Upper lobe of left lung (tissue), 6 donors: ENCODE results near the gene SOCS7. TPM values are rescaled to one million over a fixed set of nuclear protein-coding genes. Genes with fewer than 3 reads are reported as not detected.

ENCODE experiments used
- ATAC-seq, 2 donors: fragments of 200-7000 bp; cut with Tn5 transposase; one replicate each; pipeline ENCODE4 v1.9.1; 2022; ENCODE audit warnings: mild to moderate bottlenecking in 2 of 2, moderate library complexity in 2 of 2; ENCODE audit not compliant: low FRiP score in 2 of 2
- DNase-seq, 2 donors: peaks; one replicate each; pipeline ENCODE4 v3.0.0-alpha.2; 2019 to 2020
- H3K27ac ChIP-seq, 4 donors: fragments of 200-600 bp; sonication (generic); one replicate each; pipeline ENCODE4 v1.5.1; 2016 to 2019
- H3K27me3 ChIP-seq, 4 donors: fragments of 200-600 bp; sonication (generic); one replicate each; pipeline ENCODE4 v1.5.1; 2017 to 2019
- H3K36me3 ChIP-seq, 4 donors: fragments of 200-600 bp; sonication (generic); one replicate each; pipeline ENCODE4 v1.5.1; 2016 to 2019
- H3K4me1 ChIP-seq, 4 donors: fragments of 200-600 bp; sonication (generic); one replicate each; pipeline ENCODE4 v1.5.1; 2018 to 2019
- H3K4me3 ChIP-seq, 4 donors: fragments of 200-600 bp; sonication (generic); one replicate each; pipeline ENCODE4 v1.5.1; 2017 to 2019; ENCODE audit warnings: mild to moderate bottlenecking in 2 of 4, moderate library complexity in 1 of 4
- H3K9me3 ChIP-seq, 4 donors: fragments of 200-600 bp; sonication (generic); one replicate each; pipeline ENCODE4 v1.5.1; 2018 to 2019
- CTCF ChIP-seq, 6 experiments: fragments of 450-650 bp in 4 of 6; fragments of 200-600 bp in 2 of 6; sonication (generic) in 2 of 6; IDR thresholded peaks; one replicate each; pipeline ENCODE4 v1.5.1; 2016 to 2019; ENCODE audit warnings: antibody characterized with exemption in 6 of 6
- EP300 ChIP-seq, 4 donors: sonication (generic); formaldehyde crosslinking; IDR thresholded peaks; one replicate each; pipeline ENCODE4 v1.5.1; 2017; ENCODE audit warnings: antibody characterized with exemption in 4 of 4, control low read depth in 2 of 4
- POLR2A ChIP-seq, 4 donors: fragments of 450-650 bp; IDR thresholded peaks; one replicate each; pipeline ENCODE4 v1.5.1; 2016 to 2017; ENCODE audit warnings: antibody characterized with exemption in 4 of 4, mild to moderate bottlenecking in 2 of 4
- POLR2AphosphoS5 ChIP-seq, 2 donors: sonication (generic); formaldehyde crosslinking; IDR thresholded peaks; one replicate each; pipeline ENCODE4 v1.5.1; 2017; ENCODE audit warnings: antibody characterized with exemption in 2 of 2
- WGBS, 2 donors: methylation state at CpG; one replicate each; pipeline ENCODE4 v1.1.5; 2017 to 2018; 5-methylcytosine and 5-hydroxymethylcytosine counted together
- total RNA-seq, 6 donors: library from RNA; depleted of rRNA in 4 of 6; stranded (reverse); fragments of >200 nt in 4 of 6; gene quantifications; one replicate each; pipeline versions ENCODE4 v1.1.0 to v1.2.1, GENCODE V29; 2016 to 2021
- donor health status: DM: no; HTN: no; CAD: no; lungs with moderate emphysema.
- donor health status: DM: no; HTN: yes; CAD: no; lungs with severe emphysema.

SOCS7 gene
- 10 to 100 TPM; 17.5 to 40.4 (median 23.3) TPM for total RNA-seq

GRCh38 chr17:38351412-38352222 is at the start of gene SOCS7:
SOCS7 (plus strand) TSS chr17:38351844; CDS start chr17:38352053, 209 bp downstream.
- TF ChIP-seq POLR2AphosphoS5 (IDR thresholded peaks at IDR 0.05) (peak; percentile 59 to 66), EP300 (IDR thresholded peaks at IDR 0.05) (no peak), POLR2A (IDR thresholded peaks at IDR 0.05) (peak in 2 of 4 donors; percentile 19 to 78), CTCF (IDR thresholded peaks at IDR 0.05) (peak in 2 of 6 experiments; percentile 15 to 37)
- Histone ChIP-seq H3K27me3 (no peaks in the 10 kb centered on the region), H3K4me3 (peak within 1 kb of the TSS; percentile 79 to 97 (median 88)), H3K9me3 (no peaks in the 10 kb centered on the region), H3K36me3 (no peaks in the 10 kb centered on the region), H3K27ac (peak within 1 kb of the TSS; percentile 75 to 91 (median 85)), H3K4me1 (peaks cover 20 to 33% (median 23%) of the 10 kb centered on the region in 4 donors)
- WGBS, 2 donors: 14 to 25% methylated on average over 8 to 16 of the region's 84 CpGs
- ATAC-seq (peak; percentile 93 to 97), DNase-seq (peak; percentile 93 to 99)

- WGBS, 2 donors: 67 to 68% methylated on average over 3 of the region's 3 CpGs
- no peak for DNase-seq
- no peak for ATAC-seq
- TF ChIP-seq EP300 (IDR thresholded peaks at IDR 0.05): no peak
- Histone ChIP-seq H3K27ac (no peak overlapping the region), H3K27me3 (no peaks in the 10 kb centered on the region), H3K4me3 (no peak overlapping the region), H3K36me3 (peaks cover 0 to 24% (median 13%) of the 10 kb centered on the region in 4 donors), H3K9me3 (no peaks in the 10 kb centered on the region), H3K4me1 (peaks cover 0 to 5% (median 2%) of the 10 kb centered on the region in 4 donors)
Observed at GRCh38 chr17:38315497-38315896, 36.1 kb upstream of the SOCS7 start.

- no peak overlapping the region for H3K27ac ChIP-seq
- DNase-seq (no peak), ATAC-seq (no peak)
- H3K27me3 ChIP-seq: no peaks in the 10 kb centered on the region
- H3K36me3 ChIP-seq: peaks cover 0 to 29% (median 13%) of the 10 kb centered on the region in 4 donors
- no peaks in the 10 kb centered on the region for H3K9me3 ChIP-seq
- peaks cover 0 to 17% (median 8%) of the 10 kb centered on the region in 4 donors for H3K4me1 ChIP-seq
- TF ChIP-seq EP300 (IDR thresholded peaks at IDR 0.05) (no peak), POLR2A (IDR thresholded peaks at IDR 0.05) (no peak), CTCF (IDR thresholded peaks at IDR 0.05) (no peak), POLR2AphosphoS5 (IDR thresholded peaks at IDR 0.05) (no peak)
- no peak overlapping the region for H3K4me3 ChIP-seq
- 86 to 87% methylated on average over 3 of the region's 3 CpGs for WGBS, 2 donors
Observed at GRCh38 chr17:38317081-38317480, 34.6 kb upstream of the SOCS7 start.

GRCh38 chr17:38320482-38320881 is 31.2 kb upstream of the SOCS7 start:
- peaks cover 0 to 31% (median 14%) of the 10 kb centered on the region in 4 donors for H3K36me3 ChIP-seq
- H3K4me1 ChIP-seq: peaks cover 0 to 29% (median 8%) of the 10 kb centered on the region in 4 donors
- H3K27me3 ChIP-seq: no peaks in the 10 kb centered on the region
- H3K9me3 ChIP-seq: no peaks in the 10 kb centered on the region
- no peak overlapping the region for H3K4me3 ChIP-seq
- ATAC-seq (peak; percentile 42 to 91), DNase-seq (peak in 1 of 2 donors; percentile 82)
- H3K27ac ChIP-seq: peak overlapping the region; percentile 57 to 74 (median 70)
- TF ChIP-seq CTCF (IDR thresholded peaks at IDR 0.05) (no peak), POLR2A (IDR thresholded peaks at IDR 0.05) (peak in 1 of 4 donors; percentile 11), EP300 (IDR thresholded peaks at IDR 0.05) (peak in 2 of 4 donors; percentile 12 to 21), POLR2AphosphoS5 (IDR thresholded peaks at IDR 0.05) (peak; percentile 18 to 36)
- 57 to 70% methylated on average over 6 to 10 of the region's 10 CpGs for WGBS, 2 donors

GRCh38 chr17:38322156-38322779 is 29.4 kb upstream of the SOCS7 start:
- Histone ChIP-seq H3K27me3 (no peaks in the 10 kb centered on the region), H3K4me3 (no peak overlapping the region), H3K27ac (no peak overlapping the region), H3K36me3 (peaks cover 0 to 31% (median 14%) of the 10 kb centered on the region in 4 donors), H3K9me3 (no peaks in the 10 kb centered on the region), H3K4me1 (peaks cover 0 to 35% (median 17%) of the 10 kb centered on the region in 4 donors)
- DNase-seq (peak in 1 of 2 donors; percentile 70), ATAC-seq (peak; percentile 73 to 81)
- TF ChIP-seq POLR2A (IDR thresholded peaks at IDR 0.05) (no peak), CTCF (IDR thresholded peaks at IDR 0.05) (peak in 5 of 6 experiments; percentile 18 to 95 (median 43))
- 29 to 39% methylated on average over 6 to 8 of the region's 8 CpGs for WGBS, 2 donors
